SK-N-SH (cell line): ENCODE data around the gene GRAP.
"Not testable (repeated sequence)": the region's sequence is repeated elsewhere in the genome, so short reads cannot be mapped to it uniquely, and the experiment has no call there.

Experiments used
- GABPA ChIP-seq: IDR thresholded peaks from 2 replicates; pipeline ENCODE4 v1.4.0; 2012; ENCODE audit warnings: low read depth, mild to moderate bottlenecking
- JUND ChIP-seq: IDR thresholded peaks from 2 replicates; pipeline ENCODE4 v1.4.0; 2012
- POLR2AphosphoS5 ChIP-seq: IDR thresholded peaks from 2 replicates; pipeline ENCODE4 v1.6.1; 2012; ENCODE audit warnings: low read depth, low read length
- TF ChIP-seq, protein P1 (sequence below): fragments of 200-600 bp; sonication (generic); IDR thresholded peaks from 2 replicates; pipeline ENCODE4 v1.6.1; 2017; ENCODE audit warnings: antibody characterized with exemption, mild to moderate bottlenecking, moderate library complexity
- TF ChIP-seq, protein P2 (sequence below): IDR thresholded peaks from 2 replicates; pipeline ENCODE4 v1.6.1; 2012; ENCODE audit warnings: mild to moderate bottlenecking, low read depth, low read length, moderate library complexity
- TF ChIP-seq, protein P3 (sequence below): IDR thresholded peaks from 2 replicates; pipeline ENCODE4 v1.4.0; 2012; ENCODE audit warnings: low read depth

DNA sequence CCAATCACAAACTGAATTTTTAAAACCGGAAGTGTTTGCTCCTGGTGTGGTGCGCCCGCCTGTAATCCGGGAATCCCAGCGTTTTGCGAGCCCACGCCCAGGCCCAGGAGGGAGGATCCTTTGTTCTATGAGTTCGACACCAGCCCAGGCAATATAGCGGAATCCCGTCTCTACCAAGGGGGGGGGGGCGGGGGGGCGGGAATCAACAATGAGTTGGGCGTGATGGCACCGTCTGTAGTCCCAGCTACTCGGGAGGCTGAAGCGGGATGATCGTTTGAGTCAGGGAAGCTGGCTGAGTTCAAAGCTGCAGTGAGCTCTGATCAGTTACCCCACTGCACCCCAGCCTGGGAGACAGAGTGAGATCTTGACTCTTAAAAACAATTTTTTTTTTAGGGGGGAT lies 17.6 kb upstream of the GRAP start:
- TF ChIP-seq, protein P1, sequence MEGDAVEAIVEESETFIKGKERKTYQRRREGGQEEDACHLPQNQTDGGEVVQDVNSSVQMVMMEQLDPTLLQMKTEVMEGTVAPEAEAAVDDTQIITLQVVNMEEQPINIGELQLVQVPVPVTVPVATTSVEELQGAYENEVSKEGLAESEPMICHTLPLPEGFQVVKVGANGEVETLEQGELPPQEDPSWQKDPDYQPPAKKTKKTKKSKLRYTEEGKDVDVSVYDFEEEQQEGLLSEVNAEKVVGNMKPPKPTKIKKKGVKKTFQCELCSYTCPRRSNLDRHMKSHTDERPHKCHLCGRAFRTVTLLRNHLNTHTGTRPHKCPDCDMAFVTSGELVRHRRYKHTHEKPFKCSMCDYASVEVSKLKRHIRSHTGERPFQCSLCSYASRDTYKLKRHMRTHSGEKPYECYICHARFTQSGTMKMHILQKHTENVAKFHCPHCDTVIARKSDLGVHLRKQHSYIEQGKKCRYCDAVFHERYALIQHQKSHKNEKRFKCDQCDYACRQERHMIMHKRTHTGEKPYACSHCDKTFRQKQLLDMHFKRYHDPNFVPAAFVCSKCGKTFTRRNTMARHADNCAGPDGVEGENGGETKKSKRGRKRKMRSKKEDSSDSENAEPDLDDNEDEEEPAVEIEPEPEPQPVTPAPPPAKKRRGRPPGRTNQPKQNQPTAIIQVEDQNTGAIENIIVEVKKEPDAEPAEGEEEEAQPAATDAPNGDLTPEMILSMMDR: not testable (repeated sequence)
- TF ChIP-seq GABPA, JUND, POLR2AphosphoS5: not testable (repeated sequence)
- TF ChIP-seq, protein P2, sequence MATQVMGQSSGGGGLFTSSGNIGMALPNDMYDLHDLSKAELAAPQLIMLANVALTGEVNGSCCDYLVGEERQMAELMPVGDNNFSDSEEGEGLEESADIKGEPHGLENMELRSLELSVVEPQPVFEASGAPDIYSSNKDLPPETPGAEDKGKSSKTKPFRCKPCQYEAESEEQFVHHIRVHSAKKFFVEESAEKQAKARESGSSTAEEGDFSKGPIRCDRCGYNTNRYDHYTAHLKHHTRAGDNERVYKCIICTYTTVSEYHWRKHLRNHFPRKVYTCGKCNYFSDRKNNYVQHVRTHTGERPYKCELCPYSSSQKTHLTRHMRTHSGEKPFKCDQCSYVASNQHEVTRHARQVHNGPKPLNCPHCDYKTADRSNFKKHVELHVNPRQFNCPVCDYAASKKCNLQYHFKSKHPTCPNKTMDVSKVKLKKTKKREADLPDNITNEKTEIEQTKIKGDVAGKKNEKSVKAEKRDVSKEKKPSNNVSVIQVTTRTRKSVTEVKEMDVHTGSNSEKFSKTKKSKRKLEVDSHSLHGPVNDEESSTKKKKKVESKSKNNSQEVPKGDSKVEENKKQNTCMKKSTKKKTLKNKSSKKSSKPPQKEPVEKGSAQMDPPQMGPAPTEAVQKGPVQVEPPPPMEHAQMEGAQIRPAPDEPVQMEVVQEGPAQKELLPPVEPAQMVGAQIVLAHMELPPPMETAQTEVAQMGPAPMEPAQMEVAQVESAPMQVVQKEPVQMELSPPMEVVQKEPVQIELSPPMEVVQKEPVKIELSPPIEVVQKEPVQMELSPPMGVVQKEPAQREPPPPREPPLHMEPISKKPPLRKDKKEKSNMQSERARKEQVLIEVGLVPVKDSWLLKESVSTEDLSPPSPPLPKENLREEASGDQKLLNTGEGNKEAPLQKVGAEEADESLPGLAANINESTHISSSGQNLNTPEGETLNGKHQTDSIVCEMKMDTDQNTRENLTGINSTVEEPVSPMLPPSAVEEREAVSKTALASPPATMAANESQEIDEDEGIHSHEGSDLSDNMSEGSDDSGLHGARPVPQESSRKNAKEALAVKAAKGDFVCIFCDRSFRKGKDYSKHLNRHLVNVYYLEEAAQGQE: not testable (repeated sequence)
- TF ChIP-seq, protein P3, sequence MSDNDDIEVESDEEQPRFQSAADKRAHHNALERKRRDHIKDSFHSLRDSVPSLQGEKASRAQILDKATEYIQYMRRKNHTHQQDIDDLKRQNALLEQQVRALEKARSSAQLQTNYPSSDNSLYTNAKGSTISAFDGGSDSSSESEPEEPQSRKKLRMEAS: not testable (repeated sequence)
